Measurements from ENCODE around the gene B3GNT2. TPM values are rescaled to one million over a fixed set of nuclear protein-coding genes. Genes with fewer than 3 reads are reported as not detected.

B3GNT2 gene
- total and polyA plus RNA-seq, 2 experiments from 2014 or later: 35.5 to 70.4 TPM

DNA sequence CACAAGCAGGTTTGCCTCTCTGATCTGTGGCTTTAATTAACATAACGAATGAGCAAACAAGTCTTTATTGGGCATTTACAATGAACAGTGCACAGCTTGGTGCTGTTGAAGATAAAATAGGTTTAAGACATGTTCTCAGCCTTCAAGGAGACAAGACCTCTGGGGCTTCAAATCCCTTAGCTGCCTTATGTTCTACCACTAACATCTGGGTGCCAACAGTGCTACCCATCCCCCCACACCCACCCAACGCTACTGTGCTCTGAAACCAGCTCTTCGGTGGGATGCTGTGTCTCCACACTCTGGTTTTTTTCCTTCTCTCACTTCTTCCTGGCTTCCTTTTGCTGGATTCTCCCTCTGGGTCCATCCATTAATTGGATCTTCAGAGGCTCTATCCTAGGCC is 14.1 kb upstream of the B3GNT2 start (continued):
- TF ChIP-seq, protein P1, sequence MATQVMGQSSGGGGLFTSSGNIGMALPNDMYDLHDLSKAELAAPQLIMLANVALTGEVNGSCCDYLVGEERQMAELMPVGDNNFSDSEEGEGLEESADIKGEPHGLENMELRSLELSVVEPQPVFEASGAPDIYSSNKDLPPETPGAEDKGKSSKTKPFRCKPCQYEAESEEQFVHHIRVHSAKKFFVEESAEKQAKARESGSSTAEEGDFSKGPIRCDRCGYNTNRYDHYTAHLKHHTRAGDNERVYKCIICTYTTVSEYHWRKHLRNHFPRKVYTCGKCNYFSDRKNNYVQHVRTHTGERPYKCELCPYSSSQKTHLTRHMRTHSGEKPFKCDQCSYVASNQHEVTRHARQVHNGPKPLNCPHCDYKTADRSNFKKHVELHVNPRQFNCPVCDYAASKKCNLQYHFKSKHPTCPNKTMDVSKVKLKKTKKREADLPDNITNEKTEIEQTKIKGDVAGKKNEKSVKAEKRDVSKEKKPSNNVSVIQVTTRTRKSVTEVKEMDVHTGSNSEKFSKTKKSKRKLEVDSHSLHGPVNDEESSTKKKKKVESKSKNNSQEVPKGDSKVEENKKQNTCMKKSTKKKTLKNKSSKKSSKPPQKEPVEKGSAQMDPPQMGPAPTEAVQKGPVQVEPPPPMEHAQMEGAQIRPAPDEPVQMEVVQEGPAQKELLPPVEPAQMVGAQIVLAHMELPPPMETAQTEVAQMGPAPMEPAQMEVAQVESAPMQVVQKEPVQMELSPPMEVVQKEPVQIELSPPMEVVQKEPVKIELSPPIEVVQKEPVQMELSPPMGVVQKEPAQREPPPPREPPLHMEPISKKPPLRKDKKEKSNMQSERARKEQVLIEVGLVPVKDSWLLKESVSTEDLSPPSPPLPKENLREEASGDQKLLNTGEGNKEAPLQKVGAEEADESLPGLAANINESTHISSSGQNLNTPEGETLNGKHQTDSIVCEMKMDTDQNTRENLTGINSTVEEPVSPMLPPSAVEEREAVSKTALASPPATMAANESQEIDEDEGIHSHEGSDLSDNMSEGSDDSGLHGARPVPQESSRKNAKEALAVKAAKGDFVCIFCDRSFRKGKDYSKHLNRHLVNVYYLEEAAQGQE (IDR thresholded peaks at IDR 0.05; ENCODE audit: unreplicated experiment): no peak
- TF ChIP-seq CREB1 (CRISPR knock-in tag; IDR thresholded peaks at IDR 0.05; ENCODE audit: low read depth): no peak
- TF ChIP-seq EZH2 (IDR thresholded peaks at IDR 0.05; ENCODE audit: low read depth, unreplicated experiment): no peak

DNA sequence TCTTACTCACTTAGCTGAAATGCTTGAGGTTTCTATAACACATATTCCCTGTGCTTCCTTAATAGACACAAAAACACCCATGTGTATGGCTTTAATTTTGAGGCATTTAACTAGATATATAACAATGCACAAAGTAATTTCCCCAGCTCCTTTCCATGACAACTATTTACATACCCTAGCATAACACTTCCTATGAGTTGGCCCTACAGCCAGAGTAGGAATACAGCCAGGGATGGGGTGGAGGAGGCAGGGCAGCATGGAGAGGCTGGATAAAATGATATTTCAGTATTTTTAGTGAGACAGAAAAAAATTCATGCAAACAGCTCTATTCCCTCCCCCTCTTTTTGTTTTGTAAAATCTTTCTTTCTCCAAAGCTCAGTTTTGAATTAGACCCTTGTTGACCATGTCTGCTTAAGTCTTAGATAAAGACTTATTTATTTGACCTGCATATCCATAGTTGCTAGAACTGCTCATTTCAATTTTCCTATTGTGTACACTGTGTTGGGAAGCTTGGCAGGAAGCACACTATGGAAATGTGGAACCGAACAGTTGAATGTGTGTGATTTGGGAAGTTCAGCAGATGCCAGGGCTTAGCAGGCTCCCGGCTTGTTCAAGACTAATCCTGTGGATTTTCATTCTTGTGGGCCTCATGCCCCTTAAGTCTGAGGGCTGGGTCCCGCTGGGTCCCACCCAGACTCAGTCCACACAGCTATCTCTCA is 11.2 kb upstream of the B3GNT2 start:
- Mint-ChIP-seq H3K4me3 (no peak overlapping the region), H3K9me3 (no peaks in the 10 kb centered on the region), H3K4me1 (peaks cover 20% of the 10 kb centered on the region), H3K36me3 (ENCODE audit: low read depth) (no peaks in the 10 kb centered on the region), H3K27ac (no peak overlapping the region), H3K27me3 (ENCODE audit: insufficient read depth, low read depth, poor library complexity) (peaks cover 11% of the 10 kb centered on the region)
- no peaks in the 10 kb centered on the region for H3K79me2 ChIP-seq (replicated peaks; ENCODE audit: insufficient read depth)
- DNase-seq (ENCODE audit: low spot score) (no peak), ATAC-seq (no peak)
- H4K20me1 ChIP-seq (replicated peaks; ENCODE audit: insufficient read depth): no peaks in the 10 kb centered on the region; the same call in 1 of the 2 replicates
- no peaks in the 10 kb centered on the region for H3K27me3 ChIP-seq (ENCODE audit: insufficient read depth)
- no peaks in the 10 kb centered on the region for H3K36me3 ChIP-seq (ENCODE audit: insufficient read depth)
- H2AFZ ChIP-seq: no peak overlapping the region
- H3K9me2 ChIP-seq (ENCODE audit: insufficient read depth): no peaks in the 10 kb centered on the region
- no peaks in the 10 kb centered on the region for H3F3A ChIP-seq (replicated peaks; ENCODE audit: low read depth)
- peaks cover 13% of the 10 kb centered on the region for H3K4me1 ChIP-seq (ENCODE audit: insufficient read depth)
- H3K27ac ChIP-seq (ENCODE audit: low read depth): no peak overlapping the region
- no peak overlapping the region for H3K4me2 ChIP-seq
- no peak overlapping the region for H3K4me3 ChIP-seq
- no peak for TF ChIP-seq POLR2AphosphoS5 (IDR thresholded peaks at IDR 0.05; ENCODE audit: low read depth)
- no peak for TF ChIP-seq ZNF114 (CRISPR knock-in tag; IDR thresholded peaks at IDR 0.05)
- TF ChIP-seq STAT1 (IDR thresholded peaks at IDR 0.05; ENCODE audit: unreplicated experiment): no peak
- TF ChIP-seq EZH2phosphoT487 (IDR thresholded peaks at IDR 0.05; ENCODE audit: unreplicated experiment): no peak
- TF ChIP-seq JUNB (IDR thresholded peaks at IDR 0.05; ENCODE audit: unreplicated experiment): no peak
- no peak for TF ChIP-seq CREB1 (CRISPR knock-in tag; IDR thresholded peaks at IDR 0.05; ENCODE audit: low read depth)
- TF ChIP-seq, protein P1 (IDR thresholded peaks at IDR 0.05; ENCODE audit: unreplicated experiment): no peak
- no peak for TF ChIP-seq NANOG (IDR thresholded peaks at IDR 0.05; ENCODE audit: borderline replicate concordance)
- TF ChIP-seq, protein P2, sequence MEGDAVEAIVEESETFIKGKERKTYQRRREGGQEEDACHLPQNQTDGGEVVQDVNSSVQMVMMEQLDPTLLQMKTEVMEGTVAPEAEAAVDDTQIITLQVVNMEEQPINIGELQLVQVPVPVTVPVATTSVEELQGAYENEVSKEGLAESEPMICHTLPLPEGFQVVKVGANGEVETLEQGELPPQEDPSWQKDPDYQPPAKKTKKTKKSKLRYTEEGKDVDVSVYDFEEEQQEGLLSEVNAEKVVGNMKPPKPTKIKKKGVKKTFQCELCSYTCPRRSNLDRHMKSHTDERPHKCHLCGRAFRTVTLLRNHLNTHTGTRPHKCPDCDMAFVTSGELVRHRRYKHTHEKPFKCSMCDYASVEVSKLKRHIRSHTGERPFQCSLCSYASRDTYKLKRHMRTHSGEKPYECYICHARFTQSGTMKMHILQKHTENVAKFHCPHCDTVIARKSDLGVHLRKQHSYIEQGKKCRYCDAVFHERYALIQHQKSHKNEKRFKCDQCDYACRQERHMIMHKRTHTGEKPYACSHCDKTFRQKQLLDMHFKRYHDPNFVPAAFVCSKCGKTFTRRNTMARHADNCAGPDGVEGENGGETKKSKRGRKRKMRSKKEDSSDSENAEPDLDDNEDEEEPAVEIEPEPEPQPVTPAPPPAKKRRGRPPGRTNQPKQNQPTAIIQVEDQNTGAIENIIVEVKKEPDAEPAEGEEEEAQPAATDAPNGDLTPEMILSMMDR (conservative IDR thresholded peaks at IDR 0.05; ENCODE audit: low read depth in 2 of 2): no peak
- no peak for TF ChIP-seq ZNF331 (CRISPR knock-in tag; IDR thresholded peaks at IDR 0.05; ENCODE audit: low read depth)
